ENCODE data around the gene LMBR1. TPM values are rescaled to one million over a fixed set of nuclear protein-coding genes. Genes with fewer than 3 reads are reported as not detected.

LMBR1 gene
- total and polyA plus RNA-seq, 4 donors = 11.2 to 35.7 (median 17.9) TPM

DNA sequence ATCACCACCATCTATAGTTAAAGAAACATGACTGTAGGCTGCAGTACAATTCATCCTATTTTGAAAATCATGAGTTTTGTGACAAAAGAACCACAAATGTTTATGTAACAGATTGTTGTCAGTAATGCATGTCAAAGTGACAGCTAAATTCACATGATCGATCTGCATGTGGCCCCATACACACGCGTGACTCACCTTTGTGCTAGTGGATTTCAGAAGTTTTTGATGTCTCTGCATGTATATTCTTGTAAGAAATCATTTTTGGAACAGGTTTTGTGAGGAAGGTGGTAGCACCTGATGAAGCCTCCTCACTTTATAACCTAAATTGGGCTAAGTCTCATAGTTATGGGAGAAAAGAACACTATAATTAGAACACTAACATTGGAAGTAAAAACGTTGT, 235.3 kb downstream of the LMBR1 start:
- DNase-seq (ENCODE audit: low spot score) = no peak
- 90% methylated on average over 4 of the region's 4 CpGs for WGBS
- Histone ChIP-seq H3K4me1 (ENCODE audit: control insufficient read depth in 4 of 4, insufficient read depth in 4 of 4, low read length in 3 of 4) (no peaks in the 10 kb centered on the region), H3K27ac (ENCODE audit: low read depth in 1 of 2, low read length in 2 of 2) (no peak overlapping the region), H3K9ac (ENCODE audit: low read depth in 1 of 2, low read length in 2 of 2) (no peak overlapping the region), H3K27me3 (ENCODE audit: control insufficient read depth in 4 of 4, insufficient read depth in 4 of 4, low read length in 3 of 4) (no peaks in the 10 kb centered on the region), H3K4me3 (ENCODE audit: low read depth in 1 of 3, low read length in 3 of 3) (no peak overlapping the region), H3K36me3 (ENCODE audit: control insufficient read depth in 4 of 4, insufficient read depth in 3 of 4, low read depth in 1 of 4, low read length in 3 of 4) (no peaks in the 10 kb centered on the region), H3K9me3 (ENCODE audit: control insufficient read depth in 4 of 4, low read length in 3 of 4) (no peaks in the 10 kb centered on the region)
- no peak for TF ChIP-seq RAD21 (IDR thresholded peaks at IDR 0.05)
- TF ChIP-seq, protein P1, sequence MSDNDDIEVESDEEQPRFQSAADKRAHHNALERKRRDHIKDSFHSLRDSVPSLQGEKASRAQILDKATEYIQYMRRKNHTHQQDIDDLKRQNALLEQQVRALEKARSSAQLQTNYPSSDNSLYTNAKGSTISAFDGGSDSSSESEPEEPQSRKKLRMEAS (IDR thresholded peaks at IDR 0.05) = no peak
- no peak for TF ChIP-seq FOXA2 (IDR thresholded peaks at IDR 0.05)
- no peak for TF ChIP-seq FOXA1 (IDR thresholded peaks at IDR 0.05)
- TF ChIP-seq YY1 (IDR thresholded peaks at IDR 0.05) = no peak
- no peak for TF ChIP-seq HNF4A (conservative IDR thresholded peaks at IDR 0.05)
- TF ChIP-seq NR2F2 (IDR thresholded peaks at IDR 0.05) = no peak
- TF ChIP-seq, protein P2, sequence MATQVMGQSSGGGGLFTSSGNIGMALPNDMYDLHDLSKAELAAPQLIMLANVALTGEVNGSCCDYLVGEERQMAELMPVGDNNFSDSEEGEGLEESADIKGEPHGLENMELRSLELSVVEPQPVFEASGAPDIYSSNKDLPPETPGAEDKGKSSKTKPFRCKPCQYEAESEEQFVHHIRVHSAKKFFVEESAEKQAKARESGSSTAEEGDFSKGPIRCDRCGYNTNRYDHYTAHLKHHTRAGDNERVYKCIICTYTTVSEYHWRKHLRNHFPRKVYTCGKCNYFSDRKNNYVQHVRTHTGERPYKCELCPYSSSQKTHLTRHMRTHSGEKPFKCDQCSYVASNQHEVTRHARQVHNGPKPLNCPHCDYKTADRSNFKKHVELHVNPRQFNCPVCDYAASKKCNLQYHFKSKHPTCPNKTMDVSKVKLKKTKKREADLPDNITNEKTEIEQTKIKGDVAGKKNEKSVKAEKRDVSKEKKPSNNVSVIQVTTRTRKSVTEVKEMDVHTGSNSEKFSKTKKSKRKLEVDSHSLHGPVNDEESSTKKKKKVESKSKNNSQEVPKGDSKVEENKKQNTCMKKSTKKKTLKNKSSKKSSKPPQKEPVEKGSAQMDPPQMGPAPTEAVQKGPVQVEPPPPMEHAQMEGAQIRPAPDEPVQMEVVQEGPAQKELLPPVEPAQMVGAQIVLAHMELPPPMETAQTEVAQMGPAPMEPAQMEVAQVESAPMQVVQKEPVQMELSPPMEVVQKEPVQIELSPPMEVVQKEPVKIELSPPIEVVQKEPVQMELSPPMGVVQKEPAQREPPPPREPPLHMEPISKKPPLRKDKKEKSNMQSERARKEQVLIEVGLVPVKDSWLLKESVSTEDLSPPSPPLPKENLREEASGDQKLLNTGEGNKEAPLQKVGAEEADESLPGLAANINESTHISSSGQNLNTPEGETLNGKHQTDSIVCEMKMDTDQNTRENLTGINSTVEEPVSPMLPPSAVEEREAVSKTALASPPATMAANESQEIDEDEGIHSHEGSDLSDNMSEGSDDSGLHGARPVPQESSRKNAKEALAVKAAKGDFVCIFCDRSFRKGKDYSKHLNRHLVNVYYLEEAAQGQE (IDR thresholded peaks at IDR 0.05) = no peak
- TF ChIP-seq, protein P3, sequence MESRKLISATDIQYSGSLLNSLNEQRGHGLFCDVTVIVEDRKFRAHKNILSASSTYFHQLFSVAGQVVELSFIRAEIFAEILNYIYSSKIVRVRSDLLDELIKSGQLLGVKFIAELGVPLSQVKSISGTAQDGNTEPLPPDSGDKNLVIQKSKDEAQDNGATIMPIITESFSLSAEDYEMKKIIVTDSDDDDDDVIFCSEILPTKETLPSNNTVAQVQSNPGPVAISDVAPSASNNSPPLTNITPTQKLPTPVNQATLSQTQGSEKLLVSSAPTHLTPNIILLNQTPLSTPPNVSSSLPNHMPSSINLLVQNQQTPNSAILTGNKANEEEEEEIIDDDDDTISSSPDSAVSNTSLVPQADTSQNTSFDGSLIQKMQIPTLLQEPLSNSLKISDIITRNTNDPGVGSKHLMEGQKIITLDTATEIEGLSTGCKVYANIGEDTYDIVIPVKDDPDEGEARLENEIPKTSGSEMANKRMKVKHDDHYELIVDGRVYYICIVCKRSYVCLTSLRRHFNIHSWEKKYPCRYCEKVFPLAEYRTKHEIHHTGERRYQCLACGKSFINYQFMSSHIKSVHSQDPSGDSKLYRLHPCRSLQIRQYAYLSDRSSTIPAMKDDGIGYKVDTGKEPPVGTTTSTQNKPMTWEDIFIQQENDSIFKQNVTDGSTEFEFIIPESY (IDR thresholded peaks at IDR 0.05) = no peak
- no peak for TF ChIP-seq HNF4G (IDR thresholded peaks at IDR 0.05)
- no peak for TF ChIP-seq TAF1 (conservative IDR thresholded peaks at IDR 0.05)
- no peak for TF ChIP-seq GABPA (IDR thresholded peaks at IDR 0.05 in 1 of 2, conservative IDR thresholded peaks at IDR 0.05 in 1 of 2)
- no peak for TF ChIP-seq EGR1 (IDR thresholded peaks at IDR 0.05; ENCODE audit: low read depth in 2 of 2)
- no peak for TF ChIP-seq RXRA (IDR thresholded peaks at IDR 0.05)
- TF ChIP-seq JUND (IDR thresholded peaks at IDR 0.05) = no peak
- no peak for TF ChIP-seq SP1 (IDR thresholded peaks at IDR 0.05)
- TF ChIP-seq, protein P4, sequence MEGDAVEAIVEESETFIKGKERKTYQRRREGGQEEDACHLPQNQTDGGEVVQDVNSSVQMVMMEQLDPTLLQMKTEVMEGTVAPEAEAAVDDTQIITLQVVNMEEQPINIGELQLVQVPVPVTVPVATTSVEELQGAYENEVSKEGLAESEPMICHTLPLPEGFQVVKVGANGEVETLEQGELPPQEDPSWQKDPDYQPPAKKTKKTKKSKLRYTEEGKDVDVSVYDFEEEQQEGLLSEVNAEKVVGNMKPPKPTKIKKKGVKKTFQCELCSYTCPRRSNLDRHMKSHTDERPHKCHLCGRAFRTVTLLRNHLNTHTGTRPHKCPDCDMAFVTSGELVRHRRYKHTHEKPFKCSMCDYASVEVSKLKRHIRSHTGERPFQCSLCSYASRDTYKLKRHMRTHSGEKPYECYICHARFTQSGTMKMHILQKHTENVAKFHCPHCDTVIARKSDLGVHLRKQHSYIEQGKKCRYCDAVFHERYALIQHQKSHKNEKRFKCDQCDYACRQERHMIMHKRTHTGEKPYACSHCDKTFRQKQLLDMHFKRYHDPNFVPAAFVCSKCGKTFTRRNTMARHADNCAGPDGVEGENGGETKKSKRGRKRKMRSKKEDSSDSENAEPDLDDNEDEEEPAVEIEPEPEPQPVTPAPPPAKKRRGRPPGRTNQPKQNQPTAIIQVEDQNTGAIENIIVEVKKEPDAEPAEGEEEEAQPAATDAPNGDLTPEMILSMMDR (IDR thresholded peaks at IDR 0.05; ENCODE audit: low read depth, low read length, missing input control) = no peak
- TF ChIP-seq, protein P5, sequence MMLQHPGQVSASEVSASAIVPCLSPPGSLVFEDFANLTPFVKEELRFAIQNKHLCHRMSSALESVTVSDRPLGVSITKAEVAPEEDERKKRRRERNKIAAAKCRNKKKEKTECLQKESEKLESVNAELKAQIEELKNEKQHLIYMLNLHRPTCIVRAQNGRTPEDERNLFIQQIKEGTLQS (IDR thresholded peaks at IDR 0.05) = no peak
